GM10266 (cell line): ENCODE measurements around the gene MAPKBP1.
"Not testable (repeated sequence)": the region's sequence is repeated elsewhere in the genome, so short reads cannot be mapped to it uniquely, and the experiment has no call there.

Experiments
- DNase-seq: peaks from one replicate; pipeline ENCODE4 v3.0.0; 2012; ENCODE audit errors: extremely low spot score
- TF ChIP-seq, protein P1 (sequence below): IDR thresholded peaks from 2 replicates; pipeline ENCODE4 v1.5.1; 2012; ENCODE audit warnings: mild to moderate bottlenecking, low read depth; ENCODE audit not compliant: control insufficient read depth, insufficient read depth; ENCODE audit errors: missing control alignments

The MAPKBP1 gene

DNA sequence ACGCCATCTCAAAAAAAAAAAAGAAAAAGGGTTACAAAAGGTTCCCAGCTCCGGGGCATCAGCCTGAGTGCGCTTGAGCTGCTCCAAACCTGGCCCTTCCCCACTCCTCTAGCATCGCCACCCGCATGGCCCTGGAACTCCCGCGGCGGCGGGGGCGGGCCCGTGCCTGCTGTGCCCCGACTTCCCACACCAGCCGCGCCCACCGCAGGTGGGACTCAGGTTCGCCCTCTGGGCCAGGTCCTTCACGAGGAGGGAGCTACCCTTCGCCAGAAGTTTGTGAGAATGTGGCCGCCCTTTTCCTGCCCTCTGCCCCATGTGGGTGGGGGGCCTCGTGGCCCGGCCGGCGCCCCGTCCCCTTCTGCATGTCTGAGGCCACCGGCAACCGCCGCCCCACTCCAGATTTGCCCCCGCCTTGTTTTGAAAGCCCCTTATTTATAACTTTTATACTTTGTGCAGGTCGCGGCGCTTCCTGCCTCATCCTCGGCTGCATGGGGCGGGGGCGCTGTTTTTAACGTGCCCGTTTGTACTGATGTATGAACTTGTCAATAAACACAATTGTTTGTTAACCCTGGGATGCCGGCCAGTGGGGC is 53.1 kb downstream of the MAPKBP1 start:
- no peak for DNase-seq
- TF ChIP-seq, protein P1, sequence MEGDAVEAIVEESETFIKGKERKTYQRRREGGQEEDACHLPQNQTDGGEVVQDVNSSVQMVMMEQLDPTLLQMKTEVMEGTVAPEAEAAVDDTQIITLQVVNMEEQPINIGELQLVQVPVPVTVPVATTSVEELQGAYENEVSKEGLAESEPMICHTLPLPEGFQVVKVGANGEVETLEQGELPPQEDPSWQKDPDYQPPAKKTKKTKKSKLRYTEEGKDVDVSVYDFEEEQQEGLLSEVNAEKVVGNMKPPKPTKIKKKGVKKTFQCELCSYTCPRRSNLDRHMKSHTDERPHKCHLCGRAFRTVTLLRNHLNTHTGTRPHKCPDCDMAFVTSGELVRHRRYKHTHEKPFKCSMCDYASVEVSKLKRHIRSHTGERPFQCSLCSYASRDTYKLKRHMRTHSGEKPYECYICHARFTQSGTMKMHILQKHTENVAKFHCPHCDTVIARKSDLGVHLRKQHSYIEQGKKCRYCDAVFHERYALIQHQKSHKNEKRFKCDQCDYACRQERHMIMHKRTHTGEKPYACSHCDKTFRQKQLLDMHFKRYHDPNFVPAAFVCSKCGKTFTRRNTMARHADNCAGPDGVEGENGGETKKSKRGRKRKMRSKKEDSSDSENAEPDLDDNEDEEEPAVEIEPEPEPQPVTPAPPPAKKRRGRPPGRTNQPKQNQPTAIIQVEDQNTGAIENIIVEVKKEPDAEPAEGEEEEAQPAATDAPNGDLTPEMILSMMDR, result no peak

DNA sequence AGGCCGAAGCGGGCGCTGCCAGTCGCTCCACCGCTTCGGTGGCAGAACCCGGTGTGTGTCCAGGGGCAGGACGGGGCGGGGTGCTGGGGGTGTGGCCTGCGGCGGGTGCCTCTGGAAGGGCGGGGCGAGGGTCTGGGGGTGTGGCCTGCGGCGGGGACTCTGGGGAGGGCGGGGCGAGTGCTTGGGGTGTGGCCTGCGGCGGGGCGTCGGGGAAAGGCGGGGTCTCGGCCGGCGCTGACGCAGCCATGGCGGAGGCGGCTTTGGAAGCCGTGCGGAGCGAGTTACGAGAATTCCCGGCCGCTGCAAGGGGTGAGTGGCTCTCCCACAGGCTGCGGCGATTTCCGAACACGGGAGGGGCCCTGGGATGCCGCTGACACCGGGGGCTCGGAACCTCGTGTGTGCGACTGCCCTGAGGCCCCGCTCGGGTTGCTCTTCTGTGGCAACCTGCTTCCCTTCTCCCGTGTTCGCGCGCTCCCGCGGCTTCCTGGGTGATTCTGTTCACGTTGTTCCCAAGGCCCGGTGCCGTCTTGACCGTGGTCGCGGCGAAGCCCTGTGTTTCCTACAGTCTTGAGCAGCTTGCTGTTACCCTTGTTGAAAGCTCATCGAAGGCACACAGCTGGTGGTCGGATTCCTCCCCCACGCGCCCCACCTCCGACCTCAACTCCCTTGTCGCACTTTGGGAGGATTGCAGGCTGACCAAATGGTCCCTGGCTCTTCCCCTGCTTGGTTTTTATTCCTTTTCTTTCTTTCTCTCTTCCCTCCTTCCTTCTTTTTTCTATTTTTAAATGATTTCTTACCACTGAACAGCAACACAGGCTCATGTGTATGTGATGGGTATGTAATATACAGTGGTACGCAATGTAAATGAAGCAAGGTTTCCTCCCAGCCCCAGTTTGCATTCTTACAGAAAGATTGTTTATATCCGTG is 53.9 kb downstream of the MAPKBP1 start, which contains the start of gene JMJD7:
Gene JMJD7 (plus strand): TSS at position 213 of the 927 bp plus-strand sequence. CDS start 33 bp downstream, at position 246.
- TF ChIP-seq, protein P1, result no peak
- DNase-seq, result peak; percentile 99

DNA sequence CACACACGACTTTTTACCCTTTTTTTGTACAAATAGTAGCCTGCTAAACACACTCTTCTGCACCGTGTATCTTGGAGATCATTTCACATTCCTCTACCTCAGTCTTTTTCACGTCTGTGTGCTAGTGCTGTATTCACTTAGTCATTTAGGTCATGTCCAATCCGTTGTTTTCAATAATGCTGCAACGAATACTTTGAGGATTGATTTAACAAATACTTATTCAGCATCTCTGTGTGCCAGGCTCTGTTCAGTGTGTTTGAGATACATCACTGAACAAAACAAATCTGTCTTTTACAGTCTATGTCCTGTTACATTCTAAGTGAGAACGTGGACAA is 54.5 kb downstream of the MAPKBP1 start:
- TF ChIP-seq, protein P1, result no peak
- no peak for DNase-seq

DNA sequence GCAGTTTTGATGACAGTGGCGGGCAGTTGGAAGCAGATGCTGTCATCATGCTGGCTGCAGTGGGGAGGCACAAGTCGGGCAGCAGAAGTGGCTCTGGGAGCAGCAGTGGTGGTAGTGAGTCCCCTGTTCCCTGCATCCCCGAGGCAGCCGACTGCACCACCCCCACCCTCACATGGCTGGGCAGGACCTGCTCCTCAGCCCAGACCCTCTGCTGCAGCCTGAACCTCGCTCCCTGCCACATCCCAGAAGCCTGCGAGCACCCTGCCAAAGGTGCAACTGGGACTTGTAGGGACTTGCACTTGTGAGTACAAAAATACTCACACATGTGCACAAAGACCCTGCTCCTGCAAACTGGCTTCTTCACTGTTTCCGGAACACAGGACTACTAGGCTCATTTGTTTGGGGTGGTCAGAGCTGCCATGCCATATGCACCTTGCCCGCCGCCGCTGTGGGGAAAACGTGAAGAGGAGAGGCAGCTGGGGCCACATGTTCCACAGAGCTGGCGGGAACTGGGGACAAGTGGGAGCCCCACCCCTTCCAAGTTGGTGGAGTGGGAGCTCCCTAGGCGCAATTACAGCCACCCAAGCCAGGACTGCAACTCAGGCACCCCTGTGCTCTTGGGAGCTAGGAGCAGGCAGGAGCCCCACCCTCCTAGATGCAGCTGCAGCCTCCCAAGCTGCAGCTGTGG is 55.8 kb downstream of the MAPKBP1 start:
- DNase-seq, result no peak

DNA sequence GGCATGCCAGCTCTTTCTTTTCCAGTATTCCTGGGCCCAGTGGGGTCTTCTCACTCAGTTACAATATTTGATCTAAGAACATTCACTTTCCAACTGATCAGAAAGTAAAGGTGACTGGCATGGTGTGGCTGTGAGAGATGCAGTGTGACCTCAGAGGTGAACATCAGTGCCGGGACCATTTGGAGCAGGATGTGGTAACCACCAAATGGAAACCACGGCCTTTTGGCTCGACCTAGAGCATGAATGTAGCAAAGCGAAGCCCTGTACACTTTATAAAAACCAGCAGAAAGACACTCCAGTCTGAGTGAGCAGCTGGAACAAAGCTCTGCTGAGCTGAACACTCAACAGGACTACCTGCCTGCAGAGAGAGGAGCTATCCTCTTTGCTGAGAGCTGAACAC is 57.0 kb downstream of the MAPKBP1 start:
- not testable (repeated sequence) for DNase-seq

More for the DNA sequence above, 55.8 kb downstream of the MAPKBP1 start:
- TF ChIP-seq, protein P1, result no peak

DNA sequence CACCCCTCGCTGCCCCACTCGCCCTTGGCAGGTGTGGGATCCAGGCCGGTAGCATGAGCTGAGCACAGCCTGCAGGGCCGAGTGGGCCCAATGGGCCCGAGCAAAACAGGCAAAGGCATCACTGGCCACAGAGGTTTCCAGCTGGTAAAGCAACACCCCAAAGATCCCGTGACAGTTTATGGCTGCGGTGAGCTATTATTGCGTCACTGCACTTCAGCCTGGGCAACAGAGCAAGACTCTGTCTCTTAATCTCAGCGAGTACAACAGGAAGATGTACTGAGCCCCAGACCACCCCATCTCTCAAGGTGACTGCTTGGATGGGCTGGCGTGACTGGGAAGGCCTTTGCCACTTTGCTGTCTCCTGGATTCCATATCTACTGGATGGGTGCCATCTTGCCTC is 57.9 kb downstream of the MAPKBP1 start:
- TF ChIP-seq, protein P1, result no peak
- DNase-seq, result no peak

DNA sequence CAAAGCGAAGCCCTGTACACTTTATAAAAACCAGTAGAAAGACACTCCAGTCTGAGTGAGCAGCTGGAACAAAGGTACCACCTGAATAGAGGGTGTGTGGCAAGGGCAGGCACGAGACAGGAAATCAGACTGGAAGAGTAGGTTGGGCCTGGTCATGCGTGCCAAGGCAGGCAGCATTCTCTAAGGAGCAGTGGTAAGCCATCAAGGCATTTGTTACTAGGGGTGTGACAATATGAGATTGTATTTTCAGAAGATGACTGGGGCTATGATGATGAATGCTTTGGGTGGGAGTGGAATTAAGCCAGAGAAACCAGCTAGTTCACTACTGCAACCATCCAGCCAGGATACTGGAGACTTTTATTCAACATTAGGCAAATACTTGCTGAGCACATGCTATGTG is 58.6 kb downstream of the MAPKBP1 start:
- TF ChIP-seq, protein P1, result no peak
- DNase-seq, result no peak
